T-cell (primary cell): Measurements from ENCODE around the gene PRKCB. TPM values are rescaled to one million over a fixed set of nuclear protein-coding genes. Genes with fewer than 3 reads are reported as not detected.

ENCODE experiments used
- ATAC-seq, 4 experiments: fragments of 200-7000 bp in 3 of 4; fragments of 150-1000 bp in 1 of 4; cut with Tn5 transposase; replicated peaks in 1 of 4; 1 replicate in 3 of 4; 2 replicates in 1 of 4; pipeline ENCODE4 v1.10.0; 2021; ENCODE audit warnings: moderate library complexity in 3 of 4, mild to moderate bottlenecking in 2 of 4, moderate number of reproducible peaks in 1 of 4
- CTCF ChIA-PET, 2 donors: fragments of 300-600 bp; sonication (Branson Sonifier 250); formaldehyde crosslinking; loops; one replicate each; lab custom pipeline; 2022; ENCODE audit warnings: antibody characterized with exemption in 2 of 2; lab: Charles Lee
- POLR2A ChIA-PET, 2 donors: fragments of 300-600 bp; sonication (Branson Sonifier 250); formaldehyde crosslinking; loops; one replicate each; lab custom pipeline; 2022; ENCODE audit warnings: antibody characterized with exemption in 2 of 2; lab: Charles Lee
- DNase-seq, 35 experiments: peaks; one replicate each; pipeline versions ENCODE4 v3.0.0 to v3.0.0-alpha.2; 2013 to 2023
- H3K27ac ChIP-seq: one replicate; pipeline ENCODE4 v1.5.1; 2013; ENCODE audit warnings: low read length
- H3K27me3 ChIP-seq, 2 experiments: replicated peaks in 1 of 2; 1 replicate in 1 of 2; 2 replicates in 1 of 2; pipeline versions ENCODE4 v1.6.1 to v1.7.0; 2013; ENCODE audit warnings: low read length in 1 of 2, mixed read lengths in 1 of 2; ENCODE audit not compliant: control insufficient read depth in 2 of 2, insufficient read depth in 2 of 2; ENCODE audit errors: extremely low read depth in 1 of 2
- H3K36me3 ChIP-seq, 2 donors: 1 replicate in 1 of 2; 2 replicates in 1 of 2; pipeline versions ENCODE4 v1.6.1 to v1.7.0; 2013; ENCODE audit warnings: low read length in 1 of 2; ENCODE audit not compliant: control insufficient read depth in 2 of 2, insufficient read depth in 1 of 2; ENCODE audit errors: extremely low read depth in 1 of 2
- H3K4me1 ChIP-seq, 2 experiments: 1 replicate in 1 of 2; 2 replicates in 1 of 2; pipeline versions ENCODE4 v1.6.1 to v1.7.0; 2013; ENCODE audit warnings: low read length in 2 of 2, mixed read lengths in 1 of 2; ENCODE audit not compliant: insufficient read depth in 2 of 2, control insufficient read depth in 1 of 2; ENCODE audit errors: extremely low read depth in 1 of 2
- H3K4me3 ChIP-seq, 2 donors: 1 replicate in 1 of 2; 2 replicates in 1 of 2; pipeline versions ENCODE4 v1.5.1 to v1.7.0; 2013; ENCODE audit warnings: mild to moderate bottlenecking in 2 of 2, low read length in 1 of 2, moderate library complexity in 1 of 2; ENCODE audit not compliant: control insufficient read depth in 1 of 2; ENCODE audit errors: extremely low read depth in 1 of 2
- H3K9me3 ChIP-seq: 2 replicates; pipeline ENCODE4 v1.7.0; 2013
- H3K27ac Mint-ChIP-seq, 2 donors: one replicate each; pipeline ENCODE4 v1.8.0; 2020 to 2021; ENCODE audit warnings: mild to moderate bottlenecking in 2 of 2, mixed read lengths in 2 of 2
- H3K27me3 Mint-ChIP-seq, 2 donors: one replicate each; pipeline ENCODE4 v1.8.0; 2021 to 2022; ENCODE audit warnings: mixed read lengths in 2 of 2
- H3K36me3 Mint-ChIP-seq: one replicate; pipeline ENCODE4 v1.8.0; 2021; ENCODE audit warnings: mixed read lengths
- H3K4me1 Mint-ChIP-seq, 3 donors: one replicate each; pipeline ENCODE4 v1.8.0; 2020 to 2022; ENCODE audit warnings: mixed read lengths in 3 of 3, mild to moderate bottlenecking in 1 of 3
- H3K4me3 Mint-ChIP-seq, 3 donors: one replicate each; pipeline ENCODE4 v1.8.0; 2020 to 2022; ENCODE audit warnings: mild to moderate bottlenecking in 3 of 3, mixed read lengths in 3 of 3, moderate library complexity in 3 of 3
- H3K9me3 Mint-ChIP-seq, 3 donors: one replicate each; pipeline ENCODE4 v1.8.0; 2020 to 2022; ENCODE audit warnings: mixed read lengths in 3 of 3
- WGBS: methylation state at CpG from one replicate; pipeline ENCODE4 v1.1.5; 2013; ENCODE audit warnings: missing lambda C conversion rate; ENCODE audit not compliant: insufficient coverage; 5-methylcytosine and 5-hydroxymethylcytosine counted together
- total RNA-seq, 35 experiments: library from RNA in 6 of 35; stranded (reverse) in 6 of 35; fragments of 120-200 nt in 1 of 35; gene quantifications; one replicate each; pipeline versions ENCODE4 v1.2.1 to v1.2.4 and lab custom pipeline; 2013 to 2026

The PRKCB gene
- total RNA-seq, 5 donors from 2014 or later (not counting 1 experiment from before 2014, with no cell fraction given), result 84.7 to 114 (median 105) TPM

- ChIA-PET POLR2A (no interaction called here), CTCF (no interaction called here)
- H3K27ac ChIP-seq, result no peak overlapping the region
- Mint-ChIP-seq H3K4me1 (peaks cover 2 to 6% (median 2%) of the 10 kb centered on the region in 3 donors), H3K27ac (no peak overlapping the region), H3K9me3 (no peaks in the 10 kb centered on the region), H3K27me3 (no peaks in the 10 kb centered on the region), H3K4me3 (no peak overlapping the region), H3K36me3 (peaks cover 68% of the 10 kb centered on the region)
- DNase-seq (no peak), ATAC-seq (no peak)
- H3K27me3 ChIP-seq, result no peaks in the 10 kb centered on the region
- no peaks in the 10 kb centered on the region for H3K9me3 ChIP-seq
- peaks cover 2 to 54% of the 10 kb centered on the region in 2 donors for H3K36me3 ChIP-seq
- no peaks in the 10 kb centered on the region for H3K4me1 ChIP-seq
- no peak overlapping the region for H3K4me3 ChIP-seq
- 94% methylated on average over 3 of the region's 3 CpGs for WGBS
These were observed 289.4 kb downstream of the PRKCB start for GRCh38 chr16:24125214-24125613.

- no peak overlapping the region for H3K27ac Mint-ChIP-seq
- Histone ChIP-seq H3K9me3 (no peaks in the 10 kb centered on the region), H3K4me1 (no peaks in the 10 kb centered on the region), H3K27me3 (no peaks in the 10 kb centered on the region), H3K36me3 (peaks cover 8 to 47% of the 10 kb centered on the region in 2 donors), H3K27ac (no peak overlapping the region), H3K4me3 (no peak overlapping the region)
- no peak for ATAC-seq
- H3K4me1 Mint-ChIP-seq, result peaks cover 12 to 13% (median 13%) of the 10 kb centered on the region in 3 donors
- POLR2A ChIA-PET, result no interaction called here
- WGBS, result 100% methylated on average over 2 of the region's 4 CpGs
- CTCF ChIA-PET, result no interaction called here
- H3K27me3 Mint-ChIP-seq, result no peaks in the 10 kb centered on the region
- H3K4me3 Mint-ChIP-seq, result no peak overlapping the region
- H3K9me3 Mint-ChIP-seq, result no peaks in the 10 kb centered on the region
- no peak for DNase-seq
- H3K36me3 Mint-ChIP-seq, result peaks cover 57% of the 10 kb centered on the region
These were observed 293.7 kb downstream of the PRKCB start for GRCh38 chr16:24129412-24129918.

GRCh38 chr16:24130494-24131085 lies 294.8 kb downstream of the PRKCB start:
- ChIA-PET POLR2A (interaction anchor here (0.6 to 0.8 kb wide), 2 partner anchors 59 to 252 kb away, joined by 3 read pairs; no protein-coding TSS in a partner anchor), CTCF (interaction anchor here in 1 of 2 donors (0.6 kb wide), 1 partner anchor 89 kb away, joined by 3 read pairs; no protein-coding TSS in a partner anchor)
- peaks cover 8 to 40% of the 10 kb centered on the region in 2 donors for H3K36me3 ChIP-seq
- Mint-ChIP-seq H3K9me3 (no peaks in the 10 kb centered on the region), H3K27me3 (no peaks in the 10 kb centered on the region), H3K4me3 (no peak overlapping the region), H3K36me3 (peaks cover 46% of the 10 kb centered on the region), H3K4me1 (peaks cover 12 to 13% (median 13%) of the 10 kb centered on the region in 3 donors), H3K27ac (no peak overlapping the region)
- H3K27ac ChIP-seq, result no peak overlapping the region
- WGBS, result 97% methylated on average over 4 of the region's 10 CpGs
- H3K27me3 ChIP-seq, result no peaks in the 10 kb centered on the region
- no peak overlapping the region for H3K4me3 ChIP-seq
- ATAC-seq (no peak), DNase-seq (no peak)
- no peaks in the 10 kb centered on the region for H3K9me3 ChIP-seq
- no peaks in the 10 kb centered on the region for H3K4me1 ChIP-seq

GRCh38 chr16:24131294-24131693 lies 295.5 kb downstream of the PRKCB start:
- Histone ChIP-seq H3K4me3 (no peak overlapping the region), H3K36me3 (peaks cover 8 to 38% of the 10 kb centered on the region in 2 donors), H3K4me1 (no peaks in the 10 kb centered on the region), H3K27me3 (no peaks in the 10 kb centered on the region), H3K9me3 (no peaks in the 10 kb centered on the region), H3K27ac (no peak overlapping the region)
- peaks cover 46% of the 10 kb centered on the region for H3K36me3 Mint-ChIP-seq
- ATAC-seq (no peak), DNase-seq (no peak)
- H3K27me3 Mint-ChIP-seq, result no peaks in the 10 kb centered on the region
- no peaks in the 10 kb centered on the region for H3K9me3 Mint-ChIP-seq
- POLR2A ChIA-PET, result interaction anchor here in 1 of 2 donors (0.6 kb wide), 2 partner anchors 59 to 100 kb away, joined by 3 read pairs; no protein-coding TSS in a partner anchor
- WGBS, result 63% methylated on average over 1 of the region's 2 CpGs
- H3K4me1 Mint-ChIP-seq, result peaks cover 12 to 13% (median 13%) of the 10 kb centered on the region in 3 donors
- CTCF ChIA-PET, result no interaction called here
- no peak overlapping the region for H3K4me3 Mint-ChIP-seq
- H3K27ac Mint-ChIP-seq, result no peak overlapping the region

- Mint-ChIP-seq H3K27ac (peak overlapping the region in 1 of 2 donors; percentile 25), H3K4me1 (peaks cover 12 to 13% (median 13%) of the 10 kb centered on the region in 3 donors), H3K9me3 (no peaks in the 10 kb centered on the region), H3K27me3 (no peaks in the 10 kb centered on the region), H3K4me3 (no peak overlapping the region), H3K36me3 (peaks cover 46% of the 10 kb centered on the region)
- peaks cover 10 to 41% of the 10 kb centered on the region in 2 donors for H3K36me3 ChIP-seq
- no peak for DNase-seq
- no CpG with 5 or more reads among the region's 2 CpGs for WGBS
- H3K27ac ChIP-seq, result no peak overlapping the region
- H3K4me3 ChIP-seq, result no peak overlapping the region
- H3K27me3 ChIP-seq, result no peaks in the 10 kb centered on the region
- H3K9me3 ChIP-seq, result no peaks in the 10 kb centered on the region
- no peak for ATAC-seq
- ChIA-PET POLR2A (interaction anchor here in 1 of 2 donors (0.6 kb wide), 1 partner anchor 10 kb away, joined by 7 read pairs; no protein-coding TSS in a partner anchor), CTCF (interaction anchor here in 1 of 2 donors (0.8 kb wide), 1 partner anchor 9 kb away, joined by 3 read pairs; no protein-coding TSS in a partner anchor)
- no peaks in the 10 kb centered on the region for H3K4me1 ChIP-seq
These were observed 296.4 kb downstream of the PRKCB start for GRCh38 chr16:24132048-24132796.

GRCh38 chr16:24132797-24133155 lies 297.0 kb downstream of the PRKCB start:
- ChIA-PET POLR2A (interaction anchor here in 1 of 2 donors (0.6 kb wide), 1 partner anchor 9 kb away, joined by 7 read pairs; no protein-coding TSS in a partner anchor), CTCF (interaction anchor here in 1 of 2 donors (0.8 kb wide), 1 partner anchor 9 kb away, joined by 3 read pairs; no protein-coding TSS in a partner anchor)
- H3K27me3 ChIP-seq, result no peaks in the 10 kb centered on the region
- no peak overlapping the region for H3K4me3 Mint-ChIP-seq
- H3K4me3 ChIP-seq, result no peak overlapping the region
- DNase-seq (no peak), ATAC-seq (no peak)
- no peaks in the 10 kb centered on the region for H3K9me3 ChIP-seq
- 89% methylated on average over 1 of the region's 3 CpGs for WGBS
- H3K27ac ChIP-seq, result no peak overlapping the region
- peaks cover 41% of the 10 kb centered on the region for H3K36me3 Mint-ChIP-seq
- no peak overlapping the region for H3K27ac Mint-ChIP-seq
- H3K36me3 ChIP-seq, result peaks cover 10 to 39% of the 10 kb centered on the region in 2 donors
- H3K27me3 Mint-ChIP-seq, result no peaks in the 10 kb centered on the region
- H3K4me1 ChIP-seq, result no peaks in the 10 kb centered on the region
- H3K4me1 Mint-ChIP-seq, result peaks cover 12 to 13% (median 13%) of the 10 kb centered on the region in 3 donors
- no peaks in the 10 kb centered on the region for H3K9me3 Mint-ChIP-seq
